ENCODE data around the gene CDH4.

CDH4 gene

DNA sequence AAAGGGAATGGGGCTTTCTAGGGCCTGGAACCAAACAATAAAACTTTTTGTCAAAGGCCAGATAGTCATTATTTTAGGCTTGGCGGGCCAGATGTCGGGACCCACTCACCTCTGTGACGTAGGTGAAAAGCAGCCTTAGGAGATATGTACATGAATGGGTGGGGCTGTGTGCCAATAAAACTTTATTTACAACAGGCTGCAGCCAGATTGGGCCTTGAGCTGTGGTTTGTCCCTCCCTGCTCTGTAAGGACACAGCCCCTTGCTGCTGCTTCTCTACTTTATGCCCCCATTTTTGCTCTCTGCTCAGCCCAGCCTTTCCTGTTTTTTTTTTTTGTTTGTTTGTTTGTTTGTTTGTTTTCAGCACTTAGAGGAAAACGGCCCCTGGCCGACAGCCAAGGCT is 32.7 kb downstream of the CDH4 start:
- no peak for DNase-seq

DNA sequence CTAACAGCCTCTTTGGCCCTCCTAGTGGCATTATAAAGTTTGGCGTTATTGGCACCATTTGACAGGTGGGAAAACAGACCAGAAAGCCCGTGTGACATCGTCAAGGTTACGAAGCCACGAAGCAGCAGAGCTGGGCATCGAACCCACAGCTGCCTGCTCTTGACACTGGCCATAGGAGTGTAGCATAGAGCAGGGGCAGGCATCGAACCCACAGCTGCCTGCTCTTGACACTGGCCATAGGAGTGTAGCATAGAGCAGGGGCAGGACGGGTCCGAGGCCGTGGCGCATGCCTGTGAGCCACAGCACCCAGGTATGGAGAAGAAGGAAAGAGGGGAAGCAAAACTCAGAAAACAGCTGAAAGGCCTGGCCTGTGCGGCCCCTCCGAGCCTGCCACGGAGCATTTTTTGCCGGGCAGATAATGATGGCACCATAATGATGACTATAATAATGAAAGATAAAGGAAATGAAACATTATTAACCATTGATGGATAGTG is 33.1 kb downstream of the CDH4 start:
- no peak for DNase-seq

DNA sequence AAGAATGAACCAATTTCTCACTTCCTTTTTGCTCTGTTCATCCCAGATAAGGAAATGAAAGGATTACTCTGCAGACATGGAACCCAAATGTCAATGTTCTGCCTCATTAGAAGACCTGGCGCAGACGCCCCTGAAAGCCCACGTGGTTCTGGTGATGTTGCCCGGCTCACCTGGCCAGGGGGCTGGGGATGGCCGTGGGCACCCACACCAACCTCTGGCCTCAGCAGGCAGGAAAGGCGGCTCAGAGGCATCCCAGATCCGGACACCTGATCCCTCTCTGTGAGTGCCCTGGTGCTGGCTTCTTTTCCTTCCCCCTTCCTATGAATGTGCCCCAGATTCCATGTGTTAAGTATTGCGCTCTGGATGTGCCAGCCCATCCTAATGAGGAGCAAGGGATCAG is 33.6 kb downstream of the CDH4 start:
- no peak for DNase-seq

DNA sequence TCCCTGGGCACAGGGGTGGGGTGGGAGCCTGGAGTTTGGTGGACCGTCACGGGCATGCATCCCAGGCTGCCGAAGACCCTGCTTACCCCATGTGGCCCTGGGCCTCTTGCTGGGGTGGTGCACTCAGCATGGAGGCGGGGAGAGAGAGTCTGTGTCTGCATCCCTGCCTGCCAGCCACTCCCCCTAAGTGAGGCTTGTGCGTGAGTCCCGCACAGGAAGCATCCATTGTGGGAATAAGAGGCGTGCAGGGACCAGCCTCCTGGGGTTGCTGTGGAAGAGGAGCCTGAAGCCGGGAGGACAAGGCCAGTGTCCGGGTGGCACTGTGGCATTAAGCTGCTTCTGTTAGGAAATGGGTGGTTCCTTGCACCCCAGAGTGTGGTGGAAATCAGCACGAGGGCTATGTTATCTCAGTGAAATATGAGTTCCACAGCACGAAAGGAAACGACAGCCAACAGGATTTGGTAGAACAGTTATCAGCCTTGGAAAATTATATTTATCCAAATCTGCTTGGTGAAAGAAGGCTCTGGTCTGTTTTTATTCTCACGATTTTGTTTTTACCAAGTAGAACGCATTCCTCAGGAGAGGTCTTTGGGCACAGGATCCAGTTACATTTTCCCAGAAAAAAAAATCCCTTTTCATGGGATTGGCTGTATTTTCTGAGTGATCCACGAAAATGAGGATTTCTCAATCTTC is 35.7 kb downstream of the CDH4 start:
- no peak for DNase-seq

DNA sequence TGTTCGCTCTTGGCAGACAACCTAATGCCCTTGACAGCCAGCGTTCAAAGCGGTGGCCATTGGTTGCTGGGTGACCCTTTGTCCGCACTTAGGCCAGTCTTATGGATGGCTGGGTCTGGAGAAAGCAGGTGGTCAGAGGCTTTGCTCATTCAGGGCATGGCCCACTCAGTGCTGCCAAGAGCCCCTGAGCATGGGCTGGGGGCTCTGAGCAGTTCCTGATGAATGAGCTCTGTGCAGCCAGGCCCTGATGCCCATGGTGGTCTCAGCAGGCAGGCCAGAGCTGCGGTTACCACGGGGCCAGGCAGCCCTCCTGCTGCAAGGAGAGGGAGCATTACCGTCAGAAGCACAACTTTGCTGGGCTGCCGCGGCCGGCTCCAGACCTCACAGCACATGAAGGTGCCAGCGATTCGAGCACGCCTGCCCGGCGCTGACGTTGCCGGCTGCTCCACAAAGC is 36.3 kb downstream of the CDH4 start:
- DNase-seq: no peak

DNA sequence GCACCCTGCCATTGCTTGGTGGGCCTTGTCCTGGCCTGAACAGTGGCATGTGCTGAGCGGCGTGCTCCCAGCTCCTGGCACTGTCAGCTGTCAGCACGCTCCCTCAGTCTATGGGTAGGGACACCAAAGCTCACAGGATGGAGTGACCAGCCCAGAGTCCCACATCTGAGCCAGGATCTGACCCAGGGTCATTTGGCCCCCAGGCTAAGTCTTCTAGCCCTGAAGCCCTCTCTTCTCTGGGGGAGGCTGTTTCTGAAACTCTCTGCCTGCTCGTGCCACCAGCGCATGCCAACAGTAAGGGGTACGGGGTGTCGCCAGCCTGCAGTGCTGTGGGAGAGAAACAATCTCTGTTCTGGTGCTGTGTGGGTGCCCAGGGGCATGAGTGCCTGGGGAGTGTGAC is 37.1 kb downstream of the CDH4 start:
- DNase-seq: no peak

DNA sequence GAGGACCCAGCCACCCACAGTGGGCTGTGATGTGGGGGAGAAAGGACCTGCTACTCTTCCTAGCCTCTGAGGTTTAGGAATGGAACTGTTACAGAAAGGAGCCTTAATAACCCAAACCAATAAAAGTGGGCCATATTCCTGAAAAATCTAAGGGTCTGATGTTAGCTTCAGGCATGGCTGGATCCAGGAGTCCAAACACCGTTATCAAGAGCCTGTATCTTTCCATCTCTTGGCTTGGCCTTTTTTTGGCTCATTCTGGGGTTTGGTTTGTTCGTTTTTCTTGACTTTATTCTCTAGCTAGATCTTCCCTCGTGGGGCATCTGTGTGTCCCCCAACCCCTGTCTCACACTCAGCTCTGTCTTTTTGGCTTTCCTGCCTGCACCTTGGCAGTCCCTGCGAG is 38.7 kb downstream of the CDH4 start:
- no peak for DNase-seq

DNA sequence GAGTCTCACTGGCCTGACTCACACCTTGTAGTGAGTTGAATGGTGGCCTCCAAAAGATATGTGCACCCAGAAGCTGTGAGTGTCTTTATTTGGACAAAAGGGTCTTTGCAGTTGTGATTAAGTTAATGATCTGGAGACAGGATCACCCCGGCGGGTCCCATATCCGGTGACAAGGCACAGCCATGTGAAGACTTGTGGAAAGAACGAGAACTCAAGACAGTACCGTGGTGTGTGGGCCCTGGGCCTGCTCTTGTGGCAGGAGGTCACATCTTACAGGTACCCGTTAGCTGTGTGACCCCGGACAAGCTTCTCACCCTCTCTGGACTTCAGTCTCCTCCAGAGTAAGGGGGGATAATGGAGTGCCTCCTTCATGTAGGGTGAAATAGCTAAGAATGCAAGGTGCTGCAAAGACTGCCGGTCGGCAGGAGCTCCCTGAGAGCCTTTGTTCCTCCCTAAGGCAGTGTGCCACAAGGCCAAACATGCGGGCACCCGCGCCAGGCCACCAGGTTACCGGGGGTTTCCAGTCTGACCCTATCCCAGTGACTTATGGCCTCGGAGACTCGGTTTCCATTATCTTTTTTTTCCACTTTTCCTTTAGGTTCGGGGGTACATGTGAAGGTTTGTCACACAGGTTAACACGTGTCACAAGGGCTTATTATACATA is 39.2 kb downstream of the CDH4 start:
- no peak for DNase-seq

DNA sequence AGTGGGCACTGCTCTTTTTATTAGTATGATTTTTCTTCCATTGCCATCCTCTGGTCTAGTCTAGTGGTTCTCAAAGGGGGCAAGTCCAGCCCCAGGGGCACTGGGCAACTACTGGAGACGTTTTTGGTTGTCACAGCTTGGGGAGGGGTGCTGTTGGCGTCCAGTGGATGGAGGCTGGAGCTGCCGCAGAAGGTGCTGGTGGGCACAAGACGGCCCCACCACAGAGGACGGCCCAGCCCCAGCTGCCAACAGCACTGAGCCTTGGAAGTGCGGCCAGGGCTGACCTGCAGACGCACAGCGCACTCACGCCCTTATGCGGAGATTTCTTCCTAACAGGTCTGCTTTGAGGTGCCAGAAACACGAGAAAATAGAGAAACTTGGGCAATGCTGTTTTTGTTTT is 40.3 kb downstream of the CDH4 start:
- no peak for DNase-seq

DNA sequence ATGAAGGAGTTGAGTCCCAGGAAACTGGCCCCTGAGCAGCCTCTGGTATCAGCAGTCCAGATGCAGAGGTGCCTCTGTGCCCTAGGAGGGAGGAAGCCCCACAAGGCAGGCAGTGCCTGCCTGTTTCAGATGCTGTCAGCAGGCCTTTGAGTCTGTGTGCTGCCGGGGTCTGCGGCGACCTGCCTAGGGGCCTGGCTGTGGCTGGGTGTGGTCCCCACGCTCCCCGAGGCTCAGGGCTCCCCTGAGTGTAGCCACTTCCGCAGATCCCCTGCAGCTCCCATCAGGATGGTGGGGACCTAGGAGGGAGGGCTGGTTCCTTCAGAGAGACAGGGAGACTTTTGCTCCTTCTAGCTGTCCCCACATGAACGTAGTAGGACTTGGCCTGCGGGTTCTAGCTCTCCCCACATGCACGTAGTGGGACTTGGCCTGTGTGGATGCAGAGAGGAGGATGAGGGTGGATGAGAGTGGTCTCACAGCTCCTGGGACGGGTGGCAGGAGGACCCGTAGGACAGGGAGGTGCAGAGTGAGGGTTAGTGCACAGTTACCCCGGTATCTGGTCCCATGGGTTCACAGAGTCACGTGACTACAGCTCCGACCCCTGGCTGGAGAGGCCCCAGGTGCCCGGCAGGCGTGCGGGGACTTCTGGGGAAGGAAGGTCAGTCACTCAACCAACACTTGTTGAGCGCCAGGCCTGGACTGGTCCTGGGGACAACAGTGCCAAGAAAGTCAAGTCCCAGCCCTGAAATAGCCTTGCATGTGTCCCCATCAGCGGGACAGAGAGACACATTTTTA is 41.0 kb downstream of the CDH4 start:
- no peak for DNase-seq

DNA sequence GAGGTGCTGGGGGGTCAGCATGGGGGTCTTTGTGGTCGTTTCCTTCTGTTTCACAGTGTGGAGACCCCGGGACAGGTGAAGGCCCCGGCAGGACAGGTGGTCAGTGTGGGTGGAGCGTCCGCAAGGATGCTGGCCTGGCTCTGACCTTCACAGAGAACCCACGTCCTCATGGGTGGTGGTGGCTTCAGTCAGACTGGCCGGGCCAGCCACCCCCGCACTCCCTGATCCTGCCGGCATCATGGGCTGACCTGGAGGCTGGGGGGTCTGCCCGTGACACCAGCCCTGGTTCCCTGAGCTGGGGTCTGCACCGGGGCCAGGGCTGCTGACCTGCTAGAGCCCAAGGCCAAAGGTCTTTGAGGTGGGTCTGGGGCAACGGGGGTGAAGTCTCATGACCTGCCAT is 41.9 kb downstream of the CDH4 start:
- DNase-seq: no peak

DNA sequence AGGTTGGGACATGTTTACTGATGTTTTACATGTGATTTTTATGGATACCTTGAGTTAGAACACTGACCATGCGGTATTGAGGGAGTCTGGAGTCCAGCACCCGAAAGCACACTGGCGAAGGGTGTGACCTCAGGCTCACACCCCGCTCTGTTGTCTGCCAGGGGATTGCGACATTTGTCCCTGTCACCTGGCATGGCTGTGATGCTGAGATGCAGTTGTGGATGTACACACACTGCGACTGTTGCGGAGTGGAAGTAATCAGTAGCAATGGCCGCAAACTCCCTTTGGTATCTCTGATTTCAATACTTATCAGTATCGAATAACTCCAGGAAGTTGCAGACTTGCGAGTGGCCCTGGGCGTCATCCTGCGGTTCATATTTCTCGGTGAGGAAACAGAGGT is 43.2 kb downstream of the CDH4 start:
- no peak for DNase-seq

DNA sequence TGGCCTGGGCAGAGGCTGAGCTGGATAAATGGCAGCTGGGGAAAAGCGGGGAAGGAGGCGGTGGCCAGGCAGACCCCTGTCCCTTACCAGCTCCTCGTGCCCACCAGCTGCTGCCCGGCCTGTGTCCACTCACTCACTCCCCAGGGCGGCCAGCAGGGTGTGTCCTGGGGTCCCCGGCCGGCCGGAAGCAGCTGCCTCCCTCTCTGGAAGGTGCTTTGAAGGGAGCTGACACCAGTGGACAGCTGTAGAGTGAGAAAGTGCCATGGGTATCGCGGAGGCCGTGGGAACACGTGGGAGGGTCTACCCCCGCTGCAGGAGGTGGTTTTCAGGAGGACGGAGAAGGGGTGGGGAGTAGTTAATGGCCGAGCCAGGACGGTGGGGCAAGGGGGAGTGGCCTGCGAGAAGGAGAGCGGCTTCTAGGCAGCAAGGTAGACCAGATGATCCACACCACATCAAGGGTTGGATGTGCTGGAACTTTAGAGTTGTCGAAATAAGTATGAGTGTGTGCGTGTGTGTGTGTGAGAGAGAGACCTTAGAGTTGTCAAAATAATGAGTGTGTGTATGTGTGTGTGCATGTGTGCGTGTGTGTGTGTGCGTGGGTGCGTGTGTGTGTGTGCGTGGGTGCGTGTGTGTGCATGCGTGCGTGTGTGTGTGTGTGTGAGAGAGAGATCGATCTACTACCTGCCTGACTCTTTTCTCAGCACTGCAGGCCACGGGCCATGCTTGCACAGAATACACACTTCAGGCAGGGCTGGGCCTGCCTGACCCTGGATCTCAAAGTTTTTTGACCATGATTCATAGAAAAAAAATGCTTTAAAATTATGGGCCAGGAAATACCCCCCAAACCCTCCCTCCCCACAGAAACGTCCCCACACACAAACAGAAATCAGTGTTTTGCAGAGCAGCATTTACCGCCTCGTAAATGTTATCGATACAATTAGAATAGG is 43.9 kb downstream of the CDH4 start:
- DNase-seq: no peak

DNA sequence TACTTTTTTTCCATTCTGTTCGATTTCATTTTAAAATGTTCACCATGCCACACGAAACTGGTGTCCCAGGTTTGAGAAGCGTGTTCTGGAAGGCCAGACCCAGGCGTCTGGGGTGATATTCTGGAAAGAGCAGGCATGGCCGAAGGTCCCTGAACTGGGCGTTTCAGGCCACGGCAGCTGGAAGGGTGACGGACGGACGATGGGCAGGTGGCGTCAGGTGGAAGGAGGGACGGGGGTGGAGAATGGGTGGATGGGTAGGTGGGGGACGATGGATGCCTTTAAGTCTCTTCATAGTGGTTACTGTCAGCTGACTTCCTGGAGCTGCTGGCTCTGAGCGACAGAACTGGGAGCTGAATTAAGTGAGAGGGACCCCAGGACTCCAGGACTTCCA is 44.6 kb downstream of the CDH4 start:
- no peak for DNase-seq

DNA sequence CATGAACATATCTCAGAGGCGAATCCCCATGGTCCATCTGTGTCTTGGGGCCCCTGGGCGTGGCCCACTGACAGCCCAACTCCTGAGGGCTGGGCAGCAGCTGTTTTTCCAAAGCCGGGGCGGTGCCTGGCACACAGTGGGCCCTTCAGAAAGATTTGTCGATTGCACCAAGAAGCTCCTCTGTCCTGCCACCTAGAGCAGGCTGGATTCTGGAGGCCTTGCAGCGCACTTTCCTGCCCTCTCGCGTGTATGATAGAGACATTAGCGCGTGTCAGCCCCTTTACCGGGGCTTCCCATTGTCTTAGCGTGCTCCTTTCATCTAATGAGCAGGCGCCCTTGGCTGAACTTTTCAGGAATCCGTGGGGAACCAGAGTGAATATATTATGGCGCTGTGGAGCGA is 45.4 kb downstream of the CDH4 start:
- DNase-seq: no peak

DNA sequence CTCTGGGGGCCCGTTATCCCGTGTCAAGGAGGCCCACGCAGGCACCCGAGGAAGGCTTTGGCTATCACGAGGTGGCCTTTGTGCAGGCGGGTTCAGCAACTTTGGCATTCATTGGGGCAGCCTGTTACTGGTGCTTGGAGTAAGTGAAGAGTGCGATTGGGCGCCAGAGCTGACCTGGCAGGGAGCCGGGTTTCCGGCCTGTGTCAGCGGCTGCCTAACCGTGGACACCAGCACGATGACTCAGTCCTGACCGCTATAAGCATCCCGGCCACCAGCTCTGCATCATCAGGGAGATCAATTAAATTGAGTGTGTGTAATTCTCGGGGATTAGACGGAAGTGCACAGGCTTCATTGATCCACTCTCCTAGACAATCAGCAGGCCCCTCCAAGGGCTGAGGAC is 45.9 kb downstream of the CDH4 start:
- no peak for DNase-seq

DNA sequence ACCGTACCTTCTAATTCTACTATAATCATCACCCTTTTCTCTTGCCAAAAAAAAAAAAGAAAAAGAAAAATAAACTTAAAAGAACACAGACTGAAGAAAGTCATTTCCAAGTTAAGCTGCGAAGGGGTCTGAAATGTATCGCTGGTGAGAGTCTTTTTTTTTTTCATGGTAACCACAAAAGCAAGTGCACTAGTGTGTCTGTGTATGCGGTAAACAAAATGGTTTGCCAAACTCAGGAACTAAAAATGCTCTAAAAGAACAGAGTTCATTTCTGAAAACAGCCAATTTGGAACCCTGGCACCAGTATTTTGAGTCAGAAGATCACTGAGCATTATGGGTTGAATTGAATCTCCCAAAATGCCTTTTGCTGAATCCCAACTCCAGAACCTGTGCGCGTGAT is 46.6 kb downstream of the CDH4 start:
- no peak for DNase-seq

DNA sequence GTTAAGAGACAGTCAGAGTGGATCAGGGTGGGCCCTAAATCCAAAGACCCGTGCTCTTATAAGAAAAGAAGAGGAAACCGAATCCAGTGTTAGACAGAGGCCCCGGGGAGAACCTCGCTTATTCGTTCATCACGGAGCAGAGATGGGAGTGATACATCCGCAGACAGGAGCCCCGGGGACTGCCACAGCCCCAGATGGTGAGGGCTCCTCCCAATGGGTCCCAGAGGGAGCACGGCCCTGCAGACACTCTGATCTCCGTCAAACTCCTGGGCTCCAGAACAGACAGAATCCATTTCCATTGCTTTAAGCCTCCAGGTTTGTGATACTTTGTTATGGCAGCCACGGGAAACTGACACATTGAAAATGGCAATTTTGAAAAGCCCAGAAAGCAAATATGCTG is 47.0 kb downstream of the CDH4 start:
- DNase-seq: no peak

DNA sequence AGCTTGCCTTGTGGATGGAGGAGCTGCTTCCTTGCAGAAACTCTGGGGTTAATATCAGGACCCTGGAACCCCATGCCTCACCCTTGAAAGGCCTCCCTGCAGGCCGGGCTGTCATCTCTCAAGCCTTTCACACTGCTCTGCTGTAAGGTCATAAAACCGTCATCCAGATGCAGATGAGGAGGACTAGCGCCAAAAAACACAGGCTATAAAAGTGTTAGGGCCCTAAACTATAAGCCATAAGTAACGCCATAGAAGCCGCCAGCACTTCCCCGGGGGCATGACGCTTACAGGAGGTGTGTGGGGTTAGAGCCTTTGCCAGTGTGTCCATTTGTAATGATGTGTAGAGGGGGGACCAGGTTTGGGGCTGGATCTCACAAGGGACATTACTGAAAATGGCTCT is 47.6 kb downstream of the CDH4 start:
- DNase-seq: no peak

DNA sequence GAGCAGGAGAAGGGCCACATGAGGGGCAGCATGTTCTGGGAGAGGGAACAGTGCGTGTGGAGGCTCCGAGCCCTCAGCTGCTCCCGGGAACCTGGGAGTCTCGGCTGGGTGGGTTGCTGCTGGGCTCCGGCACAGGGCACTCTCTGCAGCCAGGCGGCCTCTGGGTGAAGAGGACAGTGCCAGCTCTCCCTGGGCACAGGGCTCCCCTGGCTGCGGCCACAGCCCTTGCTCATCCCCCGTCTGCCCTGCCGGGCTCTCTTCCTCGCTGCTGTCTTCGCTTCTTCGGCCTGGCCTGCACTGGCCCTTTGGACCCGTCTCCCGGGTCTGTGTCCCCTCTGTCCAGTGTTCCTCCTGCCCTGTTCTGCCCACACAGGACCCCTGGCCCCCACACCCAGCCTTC is 48.2 kb downstream of the CDH4 start:
- no peak for DNase-seq

DNA sequence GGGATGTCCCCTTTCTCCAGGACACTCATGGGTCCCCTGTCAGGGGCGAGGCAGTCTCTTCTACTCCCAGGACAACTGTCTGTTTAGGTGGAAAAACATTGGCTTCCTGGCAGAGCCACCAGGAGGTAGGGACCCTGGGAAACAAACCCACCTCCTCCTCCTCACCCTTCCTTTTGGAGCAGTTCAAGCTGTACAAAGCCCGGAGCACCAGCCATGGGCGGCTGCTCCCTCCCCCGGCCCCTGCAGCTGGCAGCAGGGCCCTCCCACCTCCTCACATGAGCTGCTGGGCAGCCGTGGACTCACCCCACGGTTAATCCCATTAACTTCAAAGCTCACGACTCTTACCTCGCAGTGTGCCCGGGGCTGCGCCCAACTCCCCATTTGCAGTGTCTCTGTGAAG is 48.6 kb downstream of the CDH4 start:
- no peak for DNase-seq

DNA sequence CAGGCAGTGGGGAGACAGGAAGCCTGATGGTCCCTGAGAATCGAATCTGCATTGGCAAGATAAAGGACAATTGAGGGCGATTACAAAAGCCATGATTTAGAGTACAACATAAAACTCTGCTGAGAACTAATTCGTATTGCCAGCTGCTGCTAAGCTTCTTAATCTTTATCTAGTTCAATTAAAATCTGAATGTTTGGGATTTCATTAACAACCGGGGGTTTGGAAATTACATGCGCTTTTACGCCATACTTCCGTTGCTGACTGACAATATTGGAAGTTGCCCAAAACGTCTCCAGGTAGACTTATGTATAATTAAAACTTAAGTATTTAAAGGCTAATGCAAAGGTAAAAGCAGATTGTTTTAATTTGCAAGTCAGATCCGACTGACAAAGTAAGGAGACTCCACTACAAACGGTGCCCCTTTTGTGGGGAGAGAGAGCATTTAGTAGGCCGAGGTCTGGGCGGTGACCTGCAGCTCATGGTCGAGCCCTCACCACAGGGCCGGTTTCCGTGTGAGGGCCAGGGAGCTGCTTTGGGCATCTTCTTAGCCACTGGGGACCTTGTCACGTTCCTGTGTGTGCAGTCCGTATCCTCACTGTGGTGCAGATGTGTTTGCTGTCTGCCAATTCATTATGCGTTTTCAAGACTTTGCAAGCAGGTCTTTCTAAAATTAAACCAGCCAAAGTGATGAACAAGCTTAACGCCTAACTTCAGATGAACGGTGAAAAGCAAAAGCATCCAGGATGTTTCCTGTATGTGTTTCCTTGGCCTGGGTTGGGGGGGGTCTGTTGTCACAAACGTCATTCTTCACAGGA is 49.9 kb downstream of the CDH4 start:
- no peak for DNase-seq

Measured in NCI-H1105 (cell line).